GM23248 (cell line): ENCODE data around the gene PCED1A.

Source experiments
- EZH2 ChIP-seq: fragments of 200-600 bp; sonication (generic); IDR thresholded peaks from 2 replicates; pipeline ENCODE4 v1.6.1; 2018; ENCODE audit warnings: antibody characterized with exemption, mild to moderate bottlenecking; ENCODE audit not compliant: insufficient read depth, poor library complexity, severe bottlenecking
- EZH2phosphoT487 ChIP-seq: fragments of 200-600 bp; sonication (generic); IDR thresholded peaks from 2 replicates; pipeline ENCODE4 v1.6.1; 2018; ENCODE audit warnings: antibody characterized with exemption, moderate library complexity, mild to moderate bottlenecking, low read depth; ENCODE audit not compliant: insufficient read depth

GRCh38 chr20:2838170-2838797, 2.2 kb downstream of the PCED1A start:
- no peak for TF ChIP-seq EZH2
- TF ChIP-seq EZH2phosphoT487, result no peak
